ENCODE measurements around the gene PRKCA.

DNA sequence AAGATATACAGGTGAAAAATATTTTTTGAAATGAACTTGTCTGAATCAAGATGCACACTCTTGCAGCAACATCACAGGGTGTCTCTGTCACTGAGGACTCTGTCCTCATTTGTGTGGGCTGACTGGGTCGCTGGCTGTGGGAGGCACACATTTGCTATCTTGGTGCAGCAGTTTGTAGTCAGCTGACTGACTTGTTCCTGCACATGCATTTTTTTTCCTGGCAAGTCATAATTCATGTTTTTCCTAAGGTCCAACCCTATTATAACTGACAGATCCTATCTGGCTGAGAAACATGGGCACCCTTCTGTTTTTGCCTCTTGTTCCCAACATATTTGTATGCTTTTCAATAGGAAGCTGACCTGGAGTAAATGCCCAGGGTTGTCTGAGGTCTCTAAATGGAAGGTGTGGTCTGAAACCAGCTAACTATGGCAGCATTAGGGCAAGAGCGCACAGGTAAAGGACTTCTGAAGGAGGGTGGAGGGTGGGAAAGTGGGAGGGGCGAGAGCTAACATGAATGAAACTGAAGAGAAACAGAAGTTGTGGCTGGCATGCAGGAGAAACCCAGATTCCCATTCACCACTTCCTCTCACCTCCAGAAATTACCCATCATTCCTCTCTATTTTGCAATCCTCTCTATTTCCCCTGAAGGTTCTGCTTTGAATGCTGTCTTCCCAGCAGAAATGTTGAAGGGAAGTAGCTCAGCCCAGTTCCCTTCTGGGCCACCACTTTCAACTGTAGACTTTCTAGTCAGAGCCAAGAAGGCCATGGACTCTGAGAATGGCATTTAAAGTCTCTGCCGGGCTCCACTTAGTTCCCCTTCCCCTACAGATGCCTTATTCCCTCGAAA, 166.1 kb downstream of the PRKCA start:
- TF ChIP-seq, protein P1, sequence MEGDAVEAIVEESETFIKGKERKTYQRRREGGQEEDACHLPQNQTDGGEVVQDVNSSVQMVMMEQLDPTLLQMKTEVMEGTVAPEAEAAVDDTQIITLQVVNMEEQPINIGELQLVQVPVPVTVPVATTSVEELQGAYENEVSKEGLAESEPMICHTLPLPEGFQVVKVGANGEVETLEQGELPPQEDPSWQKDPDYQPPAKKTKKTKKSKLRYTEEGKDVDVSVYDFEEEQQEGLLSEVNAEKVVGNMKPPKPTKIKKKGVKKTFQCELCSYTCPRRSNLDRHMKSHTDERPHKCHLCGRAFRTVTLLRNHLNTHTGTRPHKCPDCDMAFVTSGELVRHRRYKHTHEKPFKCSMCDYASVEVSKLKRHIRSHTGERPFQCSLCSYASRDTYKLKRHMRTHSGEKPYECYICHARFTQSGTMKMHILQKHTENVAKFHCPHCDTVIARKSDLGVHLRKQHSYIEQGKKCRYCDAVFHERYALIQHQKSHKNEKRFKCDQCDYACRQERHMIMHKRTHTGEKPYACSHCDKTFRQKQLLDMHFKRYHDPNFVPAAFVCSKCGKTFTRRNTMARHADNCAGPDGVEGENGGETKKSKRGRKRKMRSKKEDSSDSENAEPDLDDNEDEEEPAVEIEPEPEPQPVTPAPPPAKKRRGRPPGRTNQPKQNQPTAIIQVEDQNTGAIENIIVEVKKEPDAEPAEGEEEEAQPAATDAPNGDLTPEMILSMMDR (IDR thresholded peaks at IDR 0.05): no peak
- no peak for TF ChIP-seq POLR2A (IDR thresholded peaks at IDR 0.05)

Measured in prostate gland (tissue), 2 donors.